Mesenchymal stem cell (in vitro differentiated cells and primary cell): ENCODE results near the gene MANEA.

Experiments
- DNase-seq: peaks from one replicate; pipeline ENCODE4 v3.0.0-alpha.2; 2013
- H2AFZ ChIP-seq: one replicate; pipeline ENCODE4 v1.6.1; 2013; ENCODE audit warnings: low read depth, mild to moderate bottlenecking, control low read depth, inconsistent platforms, low read length, moderate library complexity
- H2AK5ac ChIP-seq: 2 replicates; pipeline ENCODE4 v1.6.1; 2013; ENCODE audit warnings: low read length, moderate library complexity, mild to moderate bottlenecking, inconsistent platforms; ENCODE audit not compliant: severe bottlenecking
- H2BK120ac ChIP-seq: one replicate; pipeline ENCODE4 v1.6.1; 2013; ENCODE audit warnings: low read depth, mild to moderate bottlenecking, inconsistent platforms, low read length, moderate library complexity
- H2BK12ac ChIP-seq, 2 experiments: one replicate each; pipeline ENCODE4 v1.6.1; 2013; ENCODE audit warnings: inconsistent platforms in 2 of 2, low read length in 2 of 2, mild to moderate bottlenecking in 2 of 2, moderate library complexity in 2 of 2, control low read depth in 1 of 2
- H2BK15ac ChIP-seq: one replicate; pipeline ENCODE4 v1.6.1; 2013; ENCODE audit warnings: mild to moderate bottlenecking, low read depth, inconsistent platforms; ENCODE audit not compliant: poor library complexity, severe bottlenecking
- H2BK5ac ChIP-seq: 2 replicates; pipeline ENCODE4 v1.6.1; 2013; ENCODE audit warnings: low read depth, mild to moderate bottlenecking, low read length, control low read depth, inconsistent platforms; ENCODE audit not compliant: poor library complexity, severe bottlenecking
- H3K14ac ChIP-seq, 2 experiments: one replicate each; pipeline ENCODE4 v1.6.1; 2013; ENCODE audit warnings: inconsistent platforms in 2 of 2, low read length in 2 of 2, control low read depth in 1 of 2, mild to moderate bottlenecking in 1 of 2, moderate library complexity in 1 of 2
- H3K18ac ChIP-seq, 2 experiments: one replicate each; pipeline ENCODE4 v1.6.1; 2013; ENCODE audit warnings: inconsistent platforms in 2 of 2, low read length in 2 of 2, control low read depth in 1 of 2, low read depth in 1 of 2, mild to moderate bottlenecking in 1 of 2
- H3K23ac ChIP-seq, 2 experiments: one replicate each; pipeline ENCODE4 v1.6.1; 2013; ENCODE audit warnings: inconsistent platforms in 2 of 2, low read length in 2 of 2, mild to moderate bottlenecking in 2 of 2, moderate library complexity in 2 of 2, control low read depth in 1 of 2
- H3K27ac ChIP-seq: 2 replicates; pipeline ENCODE4 v1.5.1; 2013; ENCODE audit warnings: mild to moderate bottlenecking, moderate library complexity, low read length, control low read depth, inconsistent platforms; ENCODE audit not compliant: poor library complexity, severe bottlenecking
- H3K27me3 ChIP-seq, 2 experiments: 2 replicates each; pipeline versions ENCODE4 v1.6.1 to v1.7.0; 2013; ENCODE audit warnings: low read length in 2 of 2, mild to moderate bottlenecking in 2 of 2, moderate library complexity in 2 of 2, control low read depth in 1 of 2, inconsistent platforms in 1 of 2; ENCODE audit not compliant: control insufficient read depth in 1 of 2, insufficient read depth in 1 of 2
- H3K36me3 ChIP-seq, 2 experiments: 2 replicates each; pipeline versions ENCODE4 v1.6.1 to v1.7.0; 2013; ENCODE audit warnings: low read length in 2 of 2, control low read depth in 1 of 2, inconsistent platforms in 1 of 2, low read depth in 1 of 2, mild to moderate bottlenecking in 1 of 2; ENCODE audit not compliant: insufficient read depth in 2 of 2, control insufficient read depth in 1 of 2
- H3K4ac ChIP-seq, 2 experiments: one replicate each; pipeline ENCODE4 v1.6.1; 2013; ENCODE audit warnings: inconsistent platforms in 2 of 2, low read length in 2 of 2, mild to moderate bottlenecking in 2 of 2, moderate library complexity in 2 of 2, control low read depth in 1 of 2, low read depth in 1 of 2
- H3K4me1 ChIP-seq: 2 replicates; pipeline ENCODE4 v1.6.1; 2013; ENCODE audit warnings: low read depth, low read length, control low read depth; ENCODE audit not compliant: control insufficient read depth, insufficient read depth
- H3K4me2 ChIP-seq: 2 replicates; pipeline ENCODE4 v1.6.1; 2013; ENCODE audit warnings: low read length, mild to moderate bottlenecking, inconsistent platforms; ENCODE audit not compliant: poor library complexity, severe bottlenecking
- H3K4me3 ChIP-seq, 2 experiments: 2 replicates each; pipeline versions ENCODE4 v1.5.1 to v1.7.0; 2013; ENCODE audit warnings: low read length in 2 of 2, mild to moderate bottlenecking in 2 of 2, control low read depth in 1 of 2, low read depth in 1 of 2; ENCODE audit not compliant: insufficient read depth in 1 of 2
- H3K79me1 ChIP-seq: replicated peaks from 2 replicates; pipeline ENCODE4 v1.6.1; 2013; ENCODE audit warnings: mild to moderate bottlenecking, control low read depth, low read length, inconsistent platforms; ENCODE audit not compliant: poor library complexity, severe bottlenecking
- H3K9ac ChIP-seq: 2 replicates; pipeline ENCODE4 v1.7.0; 2013; ENCODE audit warnings: mild to moderate bottlenecking, low read length, moderate library complexity
- H3K9me3 ChIP-seq: 2 replicates; pipeline ENCODE4 v1.7.0; 2013; ENCODE audit warnings: mild to moderate bottlenecking, low read length; ENCODE audit not compliant: control insufficient read depth
- H4K8ac ChIP-seq: one replicate; pipeline ENCODE4 v1.6.1; 2013; ENCODE audit warnings: inconsistent platforms, mild to moderate bottlenecking, low read length, moderate library complexity
- H4K91ac ChIP-seq: one replicate; pipeline ENCODE4 v1.6.1; 2013; ENCODE audit warnings: mild to moderate bottlenecking, low read length, inconsistent platforms
- whole genome bisulfite sequencing: methylation state at CpG from one replicate; pipeline ENCODE4 v1.1.7; 2013; ENCODE audit warnings: mixed read lengths; 5-methylcytosine and 5-hydroxymethylcytosine counted together

The MANEA gene

GRCh38 chr6:95544517-95545225, 32.7 kb upstream of the MANEA start:
- H3K4me2 ChIP-seq, result no peak overlapping the region
- H2AFZ ChIP-seq, result no peak overlapping the region
- no peak overlapping the region for H2BK120ac ChIP-seq
- H4K91ac ChIP-seq, result no peak overlapping the region
- no peak overlapping the region for H3K18ac ChIP-seq
- no peak overlapping the region for H3K9ac ChIP-seq
- peaks cover 0 to 4% of the 10 kb centered on the region in 2 experiments for H3K27me3 ChIP-seq
- H2AK5ac ChIP-seq, result no peak overlapping the region
- no peak overlapping the region for H3K14ac ChIP-seq
- no peak overlapping the region for H3K4ac ChIP-seq
- no peaks in the 10 kb centered on the region for H3K36me3 ChIP-seq
- H4K8ac ChIP-seq, result no peak overlapping the region
- no peaks in the 10 kb centered on the region for H3K79me1 ChIP-seq
- H3K4me1 ChIP-seq, result no peaks in the 10 kb centered on the region
- WGBS, result 45% methylated on average over 1 of the region's 3 CpGs
- H3K27ac ChIP-seq, result no peak overlapping the region
- no peak overlapping the region for H2BK12ac ChIP-seq
- no peak overlapping the region for H3K23ac ChIP-seq
- H3K9me3 ChIP-seq, result no peaks in the 10 kb centered on the region
- DNase-seq, result no peak
- no peak overlapping the region for H2BK15ac ChIP-seq
- no peak overlapping the region for H2BK5ac ChIP-seq
- no peak overlapping the region for H3K4me3 ChIP-seq

- H3K18ac ChIP-seq, result no peak overlapping the region
- H2BK12ac ChIP-seq, result no peak overlapping the region
- H4K91ac ChIP-seq, result no peak overlapping the region
- no peak overlapping the region for H2AFZ ChIP-seq
- no peak overlapping the region for H3K27ac ChIP-seq
- no peak overlapping the region for H3K14ac ChIP-seq
- no peak overlapping the region for H3K9ac ChIP-seq
- no peak overlapping the region for H3K23ac ChIP-seq
- H2AK5ac ChIP-seq, result no peak overlapping the region
- H3K9me3 ChIP-seq, result no peaks in the 10 kb centered on the region
- no peaks in the 10 kb centered on the region for H3K4me1 ChIP-seq
- no peak overlapping the region for H2BK15ac ChIP-seq
- H4K8ac ChIP-seq, result no peak overlapping the region
- H2BK120ac ChIP-seq, result no peak overlapping the region
- no peak overlapping the region for H3K4me2 ChIP-seq
- no peak overlapping the region for H3K4me3 ChIP-seq
- H2BK5ac ChIP-seq, result no peak overlapping the region
- H3K79me1 ChIP-seq, result no peaks in the 10 kb centered on the region
- peaks cover 0 to 4% of the 10 kb centered on the region in 2 experiments for H3K27me3 ChIP-seq
- H3K4ac ChIP-seq, result no peak overlapping the region
- 81% methylated on average over 3 of the region's 3 CpGs for WGBS
- H3K36me3 ChIP-seq, result no peaks in the 10 kb centered on the region
- DNase-seq, result no peak
Measured at GRCh38 chr6:95545226-95545625, 32.1 kb upstream of the MANEA start.

DNA sequence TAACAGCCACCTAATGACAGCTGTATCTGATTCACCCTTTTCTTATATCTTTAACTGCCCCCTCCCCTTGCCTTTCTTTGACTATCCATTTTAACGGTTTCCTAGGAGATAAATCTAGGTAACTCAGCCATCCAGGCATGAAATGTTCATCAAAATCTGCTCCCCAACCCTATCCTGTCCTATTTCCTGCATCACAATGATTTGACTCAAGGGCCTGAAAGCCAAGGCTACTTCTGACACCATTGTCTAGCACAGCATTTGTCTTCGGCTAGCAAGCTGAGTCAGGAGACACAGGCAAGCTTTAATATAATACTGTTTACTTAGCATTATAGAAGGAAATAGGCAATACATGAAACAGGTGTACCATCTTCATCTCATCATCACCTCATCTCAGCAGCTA, 31.6 kb upstream of the MANEA start:
- H3K79me1 ChIP-seq, result no peaks in the 10 kb centered on the region
- H3K14ac ChIP-seq, result no peak overlapping the region
- H2BK15ac ChIP-seq, result no peak overlapping the region
- H4K8ac ChIP-seq, result no peak overlapping the region
- no peak overlapping the region for H2BK5ac ChIP-seq
- no peak for DNase-seq
- no peak overlapping the region for H3K9ac ChIP-seq
- H3K18ac ChIP-seq, result no peak overlapping the region
- WGBS, result 78% methylated on average over 1 of the region's 2 CpGs
- no peak overlapping the region for H2AK5ac ChIP-seq
- H3K4me1 ChIP-seq, result no peaks in the 10 kb centered on the region
- peaks cover 0 to 4% of the 10 kb centered on the region in 2 experiments for H3K27me3 ChIP-seq
- no peak overlapping the region for H3K23ac ChIP-seq
- H3K27ac ChIP-seq, result no peak overlapping the region
- H3K4me2 ChIP-seq, result no peak overlapping the region
- no peak overlapping the region for H3K4ac ChIP-seq
- no peak overlapping the region for H2AFZ ChIP-seq
- H3K9me3 ChIP-seq, result no peaks in the 10 kb centered on the region
- no peaks in the 10 kb centered on the region for H3K36me3 ChIP-seq
- H2BK120ac ChIP-seq, result no peak overlapping the region
- no peak overlapping the region for H3K4me3 ChIP-seq
- H2BK12ac ChIP-seq, result no peak overlapping the region
- no peak overlapping the region for H4K91ac ChIP-seq

DNA sequence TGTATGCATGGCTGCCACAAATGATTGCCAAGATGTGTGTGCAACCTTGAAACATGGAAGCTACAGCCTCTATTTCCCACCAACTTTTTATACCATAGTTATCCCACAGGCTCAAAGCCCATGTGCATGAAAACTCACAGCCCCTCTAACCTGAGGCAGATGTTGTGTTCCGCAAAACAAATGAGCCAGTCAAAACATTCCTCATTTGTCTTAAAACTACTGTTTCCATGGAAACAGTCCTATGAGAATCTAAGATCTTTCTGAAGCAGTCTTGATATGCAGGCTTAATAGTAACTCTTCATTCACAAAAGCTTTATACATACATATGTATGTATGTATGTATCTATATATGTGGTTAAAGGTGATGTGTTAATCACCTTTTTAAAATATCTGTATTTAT, 31.2 kb upstream of the MANEA start:
- Histone ChIP-seq H2BK120ac (no peak overlapping the region), H3K9ac (no peak overlapping the region), H2AK5ac (no peak overlapping the region), H3K27me3 (peaks cover 0 to 4% of the 10 kb centered on the region in 2 experiments), H4K91ac (no peak overlapping the region), H3K14ac (no peak overlapping the region), H2AFZ (no peak overlapping the region), H3K4me1 (no peaks in the 10 kb centered on the region), H3K4me3 (no peak overlapping the region), H3K4ac (no peak overlapping the region), H3K79me1 (no peaks in the 10 kb centered on the region), H2BK5ac (no peak overlapping the region), H3K27ac (no peak overlapping the region), H3K9me3 (no peaks in the 10 kb centered on the region), H4K8ac (no peak overlapping the region), H2BK15ac (no peak overlapping the region), H3K36me3 (no peaks in the 10 kb centered on the region), H3K4me2 (no peak overlapping the region), H3K23ac (no peak overlapping the region), H3K18ac (no peak overlapping the region), H2BK12ac (no peak overlapping the region)
- DNase-seq, result no peak
- 100% methylated on average over 1 of the region's 1 CpG for WGBS
